HepG2 (cell line): ENCODE measurements around the gene COQ3. TPM values are rescaled to one million over a fixed set of nuclear protein-coding genes. Genes with fewer than 3 reads are reported as not detected.

Experiments
- BCLAF1 ChIP-seq: fragments of 450-650 bp; IDR thresholded peaks from 2 replicates; pipeline ENCODE4 v1.6.1; 2017; ENCODE audit warnings: mild to moderate bottlenecking
- CREB3 ChIP-seq: sonication (generic); formaldehyde crosslinking; IDR thresholded peaks from 2 replicates; pipeline ENCODE4 v1.5.0; 2020; ENCODE audit warnings: missing genetic modification reagents
- ELF3 ChIP-seq: IDR thresholded peaks from 2 replicates; pipeline ENCODE4 v1.6.1; 2016; ENCODE audit warnings: missing genetic modification reagents, missing compliant biosample characterization
- IRX3 ChIP-seq: sonication (generic); formaldehyde crosslinking; IDR thresholded peaks from 2 replicates; pipeline ENCODE4 v1.8.1; 2023; ENCODE audit warnings: mild to moderate bottlenecking, low read depth, missing genetic modification reagents, borderline replicate concordance
- KAT7 ChIP-seq: IDR thresholded peaks from 2 replicates; pipeline ENCODE4 v1.6.1; 2018; ENCODE audit warnings: borderline replicate concordance, missing compliant biosample characterization
- NFRKB ChIP-seq: fragments of 450-650 bp; IDR thresholded peaks from 2 replicates; pipeline ENCODE4 v1.6.1; 2017
- PLSCR1 ChIP-seq: sonication (generic); formaldehyde crosslinking; IDR thresholded peaks from 2 replicates; pipeline ENCODE4 v1.5.0; 2020; ENCODE audit warnings: missing genetic modification reagents, mild to moderate bottlenecking, borderline replicate concordance
- RBM39 ChIP-seq: fragments of 200-400 bp; formaldehyde crosslinking; IDR thresholded peaks from one replicate; pipeline ENCODE4 v1.6.1; 2018; ENCODE audit warnings: antibody characterized with exemption, mild to moderate bottlenecking, low read depth, low read length; ENCODE audit not compliant: poor library complexity, severe bottlenecking
- TAF15 ChIP-seq: fragments of 200-400 bp; formaldehyde crosslinking; IDR thresholded peaks from one replicate; pipeline ENCODE4 v1.6.1; 2018; ENCODE audit warnings: mild to moderate bottlenecking, low read depth, low read length; ENCODE audit not compliant: poor library complexity, severe bottlenecking
- TGIF2 ChIP-seq: IDR thresholded peaks from 2 replicates; pipeline ENCODE4 v1.6.1; 2016; ENCODE audit warnings: control low read depth, missing compliant biosample characterization
- ZBTB49 ChIP-seq: sonication (generic); formaldehyde crosslinking; IDR thresholded peaks from 2 replicates; pipeline ENCODE4 v1.4.0; 2020; ENCODE audit warnings: missing genetic modification reagents, borderline replicate concordance
- ZFP41 ChIP-seq: sonication (generic); formaldehyde crosslinking; IDR thresholded peaks from 2 replicates; pipeline ENCODE4 v1.4.0; 2020; ENCODE audit warnings: mild to moderate bottlenecking, missing genetic modification reagents, borderline replicate concordance
- ZFP62 ChIP-seq: sonication (generic); formaldehyde crosslinking; IDR thresholded peaks from 2 replicates; pipeline ENCODE4 v1.4.0; 2020; ENCODE audit warnings: missing genetic modification reagents
- ZKSCAN1 ChIP-seq: fragments of 150-350 bp; IDR thresholded peaks from 2 replicates; pipeline ENCODE4 v1.6.1; 2014; ENCODE audit warnings: low read length
- ZNF124 ChIP-seq: sonication (generic); formaldehyde crosslinking; IDR thresholded peaks from 2 replicates; pipeline ENCODE4 v1.4.0; 2020; ENCODE audit warnings: missing genetic modification reagents
- ZNF260 ChIP-seq: sonication (generic); formaldehyde crosslinking; IDR thresholded peaks from 2 replicates; pipeline ENCODE4 v1.4.0; 2020; ENCODE audit warnings: missing genetic modification reagents, low read depth, mild to moderate bottlenecking, borderline replicate concordance
- ZNF34 ChIP-seq: sonication (generic); formaldehyde crosslinking; IDR thresholded peaks from 2 replicates; pipeline ENCODE4 v1.4.0; 2020; ENCODE audit warnings: mild to moderate bottlenecking, missing genetic modification reagents, borderline replicate concordance
- ZNF512 ChIP-seq: sonication (generic); formaldehyde crosslinking; IDR thresholded peaks from 2 replicates; pipeline ENCODE4 v1.4.0; 2020; ENCODE audit warnings: mild to moderate bottlenecking, missing genetic modification reagents
- ZNF567 ChIP-seq: sonication (generic); formaldehyde crosslinking; IDR thresholded peaks from 2 replicates; pipeline ENCODE4 v1.8.1; 2023; ENCODE audit warnings: mild to moderate bottlenecking, missing genetic modification reagents, borderline replicate concordance
- polyA plus RNA-seq, 8 experiments: library from polyadenylated mRNA; depleted of rRNA in 3 of 8; stranded (reverse) in 7 of 8; unstranded in 1 of 8; fragments of >200 nt; fragmentation: Illumina TruSeq in 4 of 8; extraction: Trizol in 4 of 8; gene quantifications; 2 replicates each; pipeline versions ENCODE4 v1.2.1 to v1.2.3, GENCODE V29; 2011 to 2016; ENCODE audit warnings: low read depth in 4 of 8, missing spikeins in 1 of 8, mixed read lengths in 1 of 8; ENCODE audit not compliant: insufficient read depth in 1 of 8
- total RNA-seq, 5 experiments: library from RNA; depleted of rRNA; stranded (reverse); fragments of >200 nt; fragmentation: Illumina TruSeq; extraction: Trizol; gene quantifications; 2 replicates each; pipeline ENCODE4 v1.2.3, GENCODE V29; 2016; ENCODE audit warnings: low read depth in 1 of 5

The COQ3 gene
- total and polyA plus RNA-seq, 2 of the 13 experiments (the other 11 are each of a cell fraction or from before 2014, with no cell fraction given) = 5.3 to 20.5 TPM

- TF ChIP-seq ZNF124 (CRISPR knock-in tag) (no peak), TGIF2 (no peak), NFRKB (no peak), ELF3 (CRISPR knock-in tag) (no peak), ZKSCAN1 (no peak), ZFP62 (CRISPR knock-in tag) (no peak), KAT7 (CRISPR knock-in tag) (0 out of 2 replicates have a peak, but pooled peaks have one; percentile 24), PLSCR1 (no peak), CREB3 (no peak), ZNF34 (CRISPR knock-in tag) (peak; percentile 53; the same call in 1 of the 2 replicates), RBM39 (no peak), TAF15 (no peak), IRX3 (no peak), ZFP41 (no peak), ZBTB49 (CRISPR knock-in tag) (no peak), ZNF512 (CRISPR knock-in tag) (no peak), BCLAF1 (no peak), ZNF567 (CRISPR knock-in tag) (peak; percentile 57; the same call in 1 of the 2 replicates), ZNF260 (CRISPR knock-in tag) (no peak)
Measured at GRCh38 chr6:99393698-99394531, at the start of gene COQ3 (continued).
